HCEC 1CT (cell line): ENCODE results near the gene RHOG.
"Not testable (repeated sequence)": the region's sequence is repeated elsewhere in the genome, so short reads cannot be mapped to it uniquely, and the experiment has no call there.

Source experiments
- DNase-seq: peaks from one replicate; pipeline ENCODE4 v3.0.0-alpha.2; 2017

RHOG gene

DNA sequence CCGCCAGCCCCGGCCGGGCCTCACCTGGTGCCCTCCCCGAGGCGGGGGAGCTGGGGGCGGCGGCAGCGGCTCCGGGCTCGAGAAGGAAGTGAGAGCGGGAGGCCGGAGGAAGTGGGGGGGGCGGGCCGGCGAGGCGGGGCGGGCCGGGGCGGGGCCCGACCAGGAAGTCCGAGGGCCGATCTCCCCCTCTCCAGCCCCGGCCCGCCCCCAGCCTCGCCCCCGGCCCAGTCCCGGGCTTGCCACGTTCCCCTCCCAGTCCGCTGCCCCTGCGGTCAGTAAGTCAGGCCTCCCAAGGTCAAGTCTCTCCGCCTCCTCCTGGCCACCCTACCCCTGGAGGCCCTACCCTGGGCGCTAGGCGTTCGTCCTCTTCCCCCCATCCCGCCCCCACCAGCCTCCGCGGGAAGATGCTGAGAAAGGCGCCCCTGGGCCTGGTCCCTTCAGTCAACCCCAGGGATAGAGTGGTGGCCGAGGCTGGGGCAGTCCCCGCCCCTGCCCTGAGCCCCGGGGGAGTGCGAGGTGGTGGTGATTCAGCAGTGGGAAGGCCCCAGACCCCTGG lies at the start of gene RHOG:
Gene RHOG, minus strand, starts transcription at position 90 of the 556 bp plus-strand sequence. CDS start 12,821 bp downstream, outside the sequence.
- DNase-seq, result peak; percentile 88

DNA sequence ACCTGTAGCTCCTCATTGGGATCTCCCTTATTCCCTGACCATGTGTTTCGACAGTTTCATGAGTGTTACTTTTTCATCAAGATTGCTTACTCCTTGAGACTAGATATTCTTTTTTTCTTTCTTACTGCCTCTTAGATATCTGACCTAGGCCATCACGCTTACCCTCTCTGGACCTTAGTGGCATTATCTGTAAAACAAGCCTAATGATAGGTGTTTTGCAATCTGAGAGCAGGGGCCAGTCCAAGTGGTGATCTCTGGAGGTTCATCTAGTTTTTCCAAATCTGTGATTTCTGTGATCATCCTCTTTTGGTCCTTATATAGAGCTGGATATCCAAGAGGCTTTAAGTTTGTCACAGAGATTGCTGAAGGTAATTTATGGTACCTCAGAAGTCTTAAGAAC lies 49.3 kb upstream of the RHOG start:
- no peak for DNase-seq

GRCh38 chr11:3888876-3889275 lies 48.1 kb upstream of the RHOG start:
- DNase-seq, result no peak

- no peak for DNase-seq
These were observed 46.2 kb upstream of the RHOG start for GRCh38 chr11:3886985-3887384.

- no peak for DNase-seq
These were observed 45.1 kb upstream of the RHOG start for GRCh38 chr11:3885855-3886254.

DNA sequence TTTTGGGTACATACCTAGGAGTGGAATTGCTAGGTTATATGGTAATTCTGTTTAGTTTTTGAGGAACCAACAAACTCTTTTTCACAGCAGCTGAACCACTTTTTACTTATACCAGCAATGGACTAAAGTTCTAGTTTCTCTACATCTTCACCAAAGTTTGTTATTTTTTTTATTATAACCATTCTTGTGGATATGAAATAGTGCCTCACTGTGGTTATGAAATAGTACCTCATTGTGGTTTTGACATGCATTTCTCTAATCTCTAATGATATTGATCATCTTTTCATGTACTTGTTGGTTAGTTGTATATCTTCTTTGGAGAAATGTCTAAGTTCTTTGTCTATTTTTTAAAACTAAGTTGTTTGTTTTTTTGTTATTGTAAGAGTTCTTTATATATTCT lies 41.9 kb upstream of the RHOG start:
- peak; percentile 27 for DNase-seq

DNA sequence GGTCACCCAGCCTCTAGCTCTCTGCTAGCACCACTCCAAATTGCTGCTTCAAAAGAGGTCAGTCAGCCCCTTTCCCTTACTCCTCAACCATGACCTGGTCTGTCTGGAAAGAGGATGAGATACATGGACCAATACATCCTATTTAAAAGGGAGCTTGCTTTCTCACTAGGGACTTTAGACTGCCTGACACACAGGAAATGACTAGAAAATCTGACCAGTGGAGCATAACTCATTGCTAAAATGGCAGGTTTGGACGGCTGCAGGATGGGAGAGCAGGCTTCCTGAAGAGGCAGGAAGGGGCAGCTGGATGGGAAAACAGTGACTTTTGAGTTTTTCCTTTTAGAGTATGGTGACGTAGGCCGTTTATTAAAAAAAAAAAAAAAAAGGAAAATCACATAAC lies 40.0 kb upstream of the RHOG start:
- DNase-seq, result peak; percentile 62

GRCh38 chr11:3879967-3880542 lies 39.3 kb upstream of the RHOG start:
- DNase-seq, result no peak

- DNase-seq, result no peak
These were observed 38.6 kb upstream of the RHOG start for GRCh38 chr11:3879216-3879966.

- DNase-seq, result no peak
These were observed 37.5 kb upstream of the RHOG start for GRCh38 chr11:3878258-3878584.

DNA sequence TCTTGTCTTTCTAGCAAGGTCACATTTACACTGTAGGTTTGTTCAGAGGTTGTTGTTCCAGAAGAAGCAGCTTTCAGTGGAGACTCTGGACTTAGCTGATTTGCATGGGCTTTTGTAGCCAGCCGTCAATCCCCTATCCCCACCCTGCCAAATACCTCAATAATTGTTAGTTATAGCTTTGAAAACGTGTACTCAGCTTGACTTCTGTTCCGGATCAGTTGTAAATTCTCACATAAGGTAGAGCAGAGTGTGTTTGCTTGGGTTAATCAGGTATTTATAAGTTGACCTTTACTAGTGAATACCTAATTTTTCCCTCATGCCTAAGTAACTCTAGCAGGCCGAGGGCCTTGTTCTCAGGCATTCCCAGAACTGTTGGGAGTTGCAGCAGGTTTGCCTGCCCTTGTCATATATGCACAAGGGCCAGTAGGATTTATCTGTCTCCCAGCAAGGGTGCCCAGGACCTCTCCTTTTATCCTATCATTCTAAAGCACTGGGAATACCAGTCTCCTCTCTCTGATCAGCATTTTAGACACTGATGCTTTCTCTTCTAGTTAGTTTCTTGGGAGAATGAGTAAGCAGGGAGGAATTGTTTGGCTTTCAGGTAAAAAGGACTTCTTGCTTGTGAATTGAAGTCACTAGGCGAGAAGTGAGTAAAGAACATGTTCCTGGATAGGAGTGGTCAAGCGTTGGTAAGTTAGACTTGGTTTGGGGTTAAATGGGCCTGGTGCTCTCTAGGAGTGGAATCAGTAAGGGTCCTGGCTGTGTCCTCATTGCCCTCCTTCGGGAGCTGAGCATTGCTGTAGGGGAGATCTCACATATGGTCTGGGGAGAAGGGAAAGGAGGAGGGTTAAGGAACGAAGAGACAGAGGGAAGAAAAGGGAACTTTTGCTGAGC lies 36.9 kb upstream of the RHOG start:
- no peak for DNase-seq

DNA sequence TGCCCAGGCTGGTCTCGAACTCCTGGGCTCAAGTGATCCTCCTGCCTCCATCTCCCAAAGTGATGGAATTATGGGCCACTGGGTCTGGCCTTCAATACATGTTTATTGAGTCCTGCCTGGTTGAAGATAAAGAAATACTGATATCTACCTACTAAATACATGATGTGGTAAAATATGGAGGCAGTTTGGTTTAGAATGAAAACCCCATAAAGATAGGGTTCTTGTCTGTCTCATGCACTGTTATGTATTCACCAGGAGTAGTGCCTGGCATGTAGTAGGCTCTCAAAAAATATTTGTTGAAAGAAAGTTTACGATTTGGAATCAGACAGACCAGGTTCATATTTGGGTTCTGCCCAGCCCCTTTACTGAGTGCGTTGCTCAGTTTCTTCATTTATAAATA lies 35.9 kb upstream of the RHOG start:
- DNase-seq, result no peak

DNA sequence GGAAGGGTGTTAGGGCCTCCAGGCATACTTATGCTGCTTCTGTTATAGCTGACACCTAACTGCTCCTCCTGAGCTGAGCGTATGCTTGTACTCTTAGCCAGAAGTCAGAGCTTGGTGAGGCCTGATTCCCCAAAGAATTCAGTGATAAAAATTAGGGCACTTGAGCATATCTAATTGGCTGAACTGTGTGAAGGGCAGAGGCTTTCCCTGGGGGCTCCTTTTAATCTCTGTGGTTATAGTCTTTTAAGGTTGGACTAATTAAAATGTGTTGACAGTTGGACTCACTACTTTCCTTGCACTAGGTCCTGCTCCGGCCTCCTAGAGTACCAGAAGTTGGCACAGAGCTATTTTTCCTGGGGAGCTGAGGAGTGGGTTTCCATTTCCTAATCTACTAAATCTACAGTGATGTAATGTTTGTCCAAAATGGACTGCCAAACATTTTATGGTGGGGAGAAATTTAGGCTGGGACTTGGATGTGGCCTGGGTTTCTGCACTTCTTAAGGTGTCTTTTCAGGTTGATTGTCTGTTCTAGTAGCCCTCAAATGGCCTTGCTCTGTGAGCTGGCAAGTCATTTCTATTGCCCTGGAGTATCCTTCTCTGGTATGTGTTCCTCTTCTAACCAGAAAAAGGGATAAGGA lies 33.1 kb upstream of the RHOG start:
- DNase-seq, result no peak

DNA sequence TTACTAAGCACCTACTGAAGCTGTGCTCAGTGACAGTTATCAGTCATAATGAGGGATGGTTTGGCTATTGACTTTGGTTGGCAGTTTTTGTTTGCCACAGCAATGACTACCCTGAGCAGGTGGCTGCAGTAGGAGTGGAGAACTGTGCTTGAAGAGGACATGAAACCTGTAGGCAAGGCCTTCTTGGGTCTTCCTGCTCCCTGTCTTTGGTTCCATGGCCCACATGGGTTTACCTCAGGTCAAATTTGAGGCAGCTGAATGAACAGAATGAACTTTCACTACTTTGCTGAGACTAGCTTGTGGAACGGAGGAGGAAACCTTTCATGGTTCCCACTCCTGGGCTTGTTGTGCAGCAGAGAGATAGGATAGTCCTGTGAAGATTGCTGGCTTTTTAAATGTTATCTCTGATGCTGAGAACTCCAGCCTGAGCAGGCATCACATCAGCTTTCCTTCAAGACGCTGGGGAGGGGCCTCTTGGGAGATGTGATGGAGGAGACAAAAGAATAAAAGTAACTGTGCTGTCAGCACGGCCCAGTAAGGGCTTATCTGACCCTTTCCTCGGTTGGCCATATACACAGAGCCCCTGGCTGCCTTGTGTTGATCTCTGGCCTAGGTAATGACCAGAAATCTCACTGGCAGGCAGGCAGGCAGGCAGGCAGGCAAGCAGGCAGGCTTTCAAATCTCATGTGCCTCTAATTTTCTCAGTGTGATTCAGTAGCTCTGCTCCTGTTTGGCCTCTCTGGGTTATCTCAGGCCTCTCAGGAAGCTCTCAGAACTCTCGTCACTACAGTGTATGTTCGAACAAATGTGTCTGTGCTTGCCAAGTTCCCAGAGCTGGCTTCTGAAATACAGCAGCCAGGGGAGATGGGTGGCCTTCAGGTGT lies 26.7 kb upstream of the RHOG start:
- no peak for DNase-seq

DNA sequence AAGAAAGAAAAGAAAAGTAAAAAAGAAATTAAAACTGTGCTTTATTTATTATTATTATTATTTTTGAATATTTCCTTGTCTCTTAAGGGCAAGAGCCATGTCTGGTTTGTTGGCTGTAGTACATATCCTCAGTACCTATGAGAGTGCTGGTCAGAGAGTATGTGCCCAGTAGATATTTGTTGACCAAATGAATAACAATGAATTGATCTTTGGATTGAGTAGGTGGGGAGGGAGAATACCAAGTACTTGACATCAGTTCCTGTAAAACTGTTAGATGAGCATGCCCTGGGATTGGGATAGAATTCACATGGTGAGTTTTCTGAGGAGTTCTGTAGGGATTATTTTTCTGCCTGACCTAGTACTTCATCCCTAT lies 26.1 kb upstream of the RHOG start:
- DNase-seq, result no peak

GRCh38 chr11:3866206-3866605 lies 25.4 kb upstream of the RHOG start:
- no peak for DNase-seq

DNA sequence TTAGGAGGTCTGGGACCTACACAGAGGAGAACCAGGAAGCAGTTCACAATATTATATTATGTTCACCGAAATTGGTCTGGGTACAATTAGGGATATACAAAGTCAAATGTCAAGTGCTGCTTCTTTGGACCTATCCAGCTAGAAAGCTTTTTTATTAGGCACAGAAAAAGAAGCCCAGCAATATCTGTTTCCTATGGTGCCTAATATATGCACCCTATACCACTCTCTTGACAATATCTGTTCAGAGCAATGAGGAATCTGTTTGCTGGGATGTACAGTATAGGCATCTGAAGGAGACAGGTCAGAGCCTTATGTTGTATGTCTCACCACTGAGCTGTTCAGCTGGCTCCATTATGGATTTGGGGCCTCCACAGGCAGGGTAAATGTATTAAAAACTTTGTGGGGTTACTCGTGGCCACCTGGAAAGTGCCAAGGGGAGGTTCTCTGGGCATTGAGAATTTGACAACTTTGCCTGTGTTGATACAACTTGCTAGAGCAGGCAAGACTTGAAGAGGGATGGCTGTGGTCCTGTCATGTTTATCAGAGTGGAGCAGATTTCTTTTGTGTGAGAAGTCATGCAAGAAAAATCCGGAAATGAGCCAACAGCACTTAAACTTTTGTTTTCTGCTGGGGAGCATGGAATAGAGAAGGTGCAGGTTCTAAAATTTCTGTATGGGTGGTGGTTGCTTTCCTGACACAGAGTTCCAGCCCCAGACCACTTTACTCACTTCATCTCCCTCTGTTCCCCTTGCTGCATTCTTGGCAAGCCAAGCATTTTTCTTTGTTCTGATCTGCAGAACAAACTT lies 24.8 kb upstream of the RHOG start:
- peak; percentile 69 for DNase-seq

DNA sequence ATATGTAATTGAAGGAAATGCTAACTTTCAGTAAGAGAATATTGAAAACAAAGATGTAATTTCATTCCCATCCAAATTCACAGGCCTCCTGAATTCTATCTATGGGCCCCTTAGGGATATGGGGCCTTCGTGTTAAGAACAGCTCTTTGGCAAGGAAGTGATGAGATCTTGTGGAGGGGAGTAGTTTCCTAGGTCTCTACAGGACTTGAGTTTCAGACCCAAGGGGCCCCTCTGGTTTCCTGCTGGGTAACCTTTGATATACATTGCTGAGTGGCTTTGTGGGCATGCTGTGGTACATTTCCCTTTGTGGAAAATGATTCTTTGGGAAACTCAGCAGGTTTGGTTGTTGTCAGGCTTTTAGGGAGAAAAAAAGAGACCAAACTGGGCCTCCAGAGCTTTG lies 20.9 kb upstream of the RHOG start:
- no peak for DNase-seq

DNA sequence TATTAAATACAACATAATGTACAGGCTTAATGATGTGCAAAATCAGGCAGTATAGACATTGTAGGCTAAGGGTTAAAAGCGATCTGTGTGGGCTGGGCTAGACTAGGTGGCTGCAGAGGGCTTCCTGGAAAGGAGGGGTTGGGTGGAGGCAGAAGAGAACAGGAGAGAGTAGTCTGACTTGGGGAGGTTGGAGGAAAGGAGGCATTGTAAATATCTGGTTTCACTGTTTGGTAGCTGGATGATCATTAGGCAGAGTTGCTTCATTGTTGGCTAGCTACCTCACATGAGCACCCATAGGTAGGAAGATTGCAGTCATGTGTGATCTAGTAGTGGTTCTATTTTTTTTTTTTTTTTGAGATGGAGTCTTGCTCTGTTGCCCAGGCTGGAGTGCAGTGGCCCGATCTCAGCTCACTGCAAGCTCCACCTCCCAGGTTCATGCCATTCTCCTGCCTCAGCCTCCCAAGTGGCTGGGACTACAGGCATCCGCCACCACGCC lies 20.2 kb upstream of the RHOG start:
- not testable (repeated sequence) for DNase-seq

DNA sequence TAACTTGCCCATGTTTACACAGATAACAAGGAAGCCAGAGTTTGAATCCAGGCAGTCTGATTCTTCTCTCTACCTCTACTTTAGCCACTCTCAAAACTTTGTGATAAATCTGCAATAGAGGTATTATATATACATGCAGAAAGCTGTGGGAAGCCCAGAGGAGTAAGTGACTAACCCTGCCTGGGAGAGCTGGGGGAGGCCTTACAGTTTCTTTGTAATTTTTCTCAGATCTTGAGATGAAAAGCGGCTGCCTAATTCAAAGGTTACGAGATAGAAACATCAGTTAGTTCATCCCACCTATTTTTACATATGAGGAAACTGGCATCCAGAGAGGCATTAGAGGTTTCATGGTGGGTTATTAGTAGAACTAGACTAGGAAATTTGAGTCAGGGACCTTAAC lies 19.6 kb upstream of the RHOG start:
- DNase-seq, result no peak

- DNase-seq, result no peak
These were observed 18.7 kb upstream of the RHOG start for GRCh38 chr11:3859373-3859881.
